GM12878 (cell line): ENCODE data around the gene SFTPB. TPM values are rescaled to one million over a fixed set of nuclear protein-coding genes. Genes with fewer than 3 reads are reported as not detected.

Experiments used
- ATAC-seq: fragments of 200-7000 bp; cut with Tn5 transposase; 3 replicates; pipeline ENCODE4 v1.9.1; 2020; ENCODE audit warnings: mild to moderate bottlenecking, moderate library complexity
- BruUV-seq: library from RNA; stranded (reverse); fragments of 400-500 nt; replicated peaks from 2 replicates; lab custom pipeline; 2021; lab: Mats Ljungman, UMichigan
- CTCF ChIA-PET: fragments of 300-600 bp; sonication (Branson Sonifier 250); formaldehyde crosslinking; extraction: SDS; loops from one replicate; lab custom pipeline; 2021; ENCODE audit warnings: inconsistent platforms; lab: Yijun Ruan, JAX
- POLR2A ChIA-PET: fragments of 350-600 bp; formaldehyde crosslinking; extraction: SDS; loops from one replicate; lab custom pipeline; 2021; ENCODE audit warnings: inconsistent platforms; lab: Charles Lee
- RAD21 ChIA-PET: fragments of 300-600 bp; sonication (Branson Sonifier 250); formaldehyde crosslinking; loops from one replicate; lab custom pipeline; 2023; ENCODE audit warnings: antibody characterized with exemption; ENCODE audit not compliant: unreplicated experiment; lab: Charles Lee
- SMC1A ChIA-PET: fragments of 300-600 bp; sonication (Branson Sonifier 250); formaldehyde crosslinking; loops from one replicate; lab custom pipeline; 2023; ENCODE audit not compliant: unreplicated experiment, uncharacterized antibody; lab: Charles Lee
- DNase-seq: peaks from one replicate; pipeline ENCODE4 v3.0.0-alpha.2; 2011; ENCODE audit warnings: low read depth, low spot score
- FAIRE-seq: peaks from 3 replicates; lab custom pipeline; 2011; peaks lifted over from hg19 to GRCh38; lab: Jason Lieb, UNC
- H2AFZ ChIP-seq: 2 replicates; pipeline ENCODE4 v1.6.0; 2011; ENCODE audit warnings: low read depth, low read length, control low read depth; ENCODE audit not compliant: control insufficient read depth
- H3K27ac ChIP-seq: 2 replicates; pipeline ENCODE4 v1.5.1; 2011; ENCODE audit warnings: control low read depth; ENCODE audit not compliant: control insufficient read depth, insufficient read depth
- H3K27me3 ChIP-seq, 2 experiments: replicated peaks in 1 of 2; 2 replicates each; pipeline versions ENCODE4 v1.6.0 to v1.6.1; 2011; ENCODE audit warnings: low read length in 1 of 2; ENCODE audit not compliant: control insufficient read depth in 2 of 2, insufficient read depth in 2 of 2
- H3K36me3 ChIP-seq, 2 experiments: 2 replicates each; pipeline ENCODE4 v1.5.1; 2011; ENCODE audit warnings: low read length in 1 of 2; ENCODE audit not compliant: control insufficient read depth in 2 of 2, insufficient read depth in 2 of 2
- H3K4me1 ChIP-seq: 2 replicates; pipeline ENCODE4 v1.6.1; 2011; ENCODE audit warnings: mild to moderate bottlenecking, low read length, moderate library complexity, mixed read lengths; ENCODE audit not compliant: control insufficient read depth, insufficient read depth
- H3K4me2 ChIP-seq: 2 replicates; pipeline ENCODE4 v1.6.0; 2011; ENCODE audit warnings: control low read depth; ENCODE audit not compliant: control insufficient read depth, insufficient read depth
- H3K4me3 ChIP-seq: fragments of 200-600 bp; sonication (generic); 2 replicates; pipeline ENCODE4 v1.5.1; 2016
- H3K79me2 ChIP-seq: 2 replicates; pipeline ENCODE4 v1.6.0; 2011; ENCODE audit warnings: low read length; ENCODE audit not compliant: control insufficient read depth, insufficient read depth
- H3K9ac ChIP-seq: 2 replicates; pipeline ENCODE4 v1.8.0; 2011; ENCODE audit warnings: low read length, control low read depth, mixed read lengths; ENCODE audit not compliant: control insufficient read depth, insufficient read depth
- H3K9me3 ChIP-seq: replicated peaks from 3 replicates; pipeline ENCODE4 v1.5.1; 2011; ENCODE audit warnings: mild to moderate bottlenecking, low read length; ENCODE audit not compliant: control insufficient read depth, insufficient read depth
- H4K20me1 ChIP-seq: 2 replicates; pipeline ENCODE4 v1.6.0; 2011; ENCODE audit not compliant: control insufficient read depth, insufficient read depth
- BMI1 ChIP-seq: fragments of 450-650 bp; IDR thresholded peaks from 2 replicates; pipeline ENCODE4 v1.6.1; 2016; ENCODE audit warnings: mild to moderate bottlenecking, moderate library complexity, borderline replicate concordance
- E2F4 ChIP-seq: IDR thresholded peaks from 2 replicates; pipeline ENCODE4 v1.6.1; 2012; ENCODE audit warnings: low read depth, low read length, improper control_type of control experiment
- EZH2 ChIP-seq: IDR thresholded peaks from 2 replicates; pipeline ENCODE4 v1.6.1; 2012; ENCODE audit warnings: low read depth, mild to moderate bottlenecking, control low read depth, inconsistent platforms, low read length, borderline replicate concordance; ENCODE audit not compliant: control insufficient read depth
- ZNF687 ChIP-seq: fragments of 450-650 bp; IDR thresholded peaks from 2 replicates; pipeline ENCODE4 v1.6.1; 2017; ENCODE audit warnings: mild to moderate bottlenecking, moderate library complexity
- WGBS: methylation state at CpG from one replicate; pipeline ENCODE4 v1.1.6; 2016; ENCODE audit warnings: low lambda C conversion rate; ENCODE audit not compliant: insufficient replicate concordance, insufficient coverage; ENCODE audit errors: missing lambda C conversion rate; 5-methylcytosine and 5-hydroxymethylcytosine counted together
- in situ Hi-C: fragments of 300-500 bp; cut with MboI; formaldehyde crosslinking; loops from 9 replicates; pipeline ENCODE4 v1.14.3; 2018; ENCODE audit warnings: mixed read lengths
- intact Hi-C: fragments of 100-400 bp; cut with micrococcal nuclease; formaldehyde crosslinking; loops from one replicate; pipeline ENCODE4 v1.14.2; 2022; ENCODE audit not compliant: unreplicated experiment
- polyA plus RNA-seq, 11 experiments: library from polyadenylated mRNA; depleted of rRNA in 4 of 11; unstranded in 6 of 11; stranded (reverse) in 5 of 11; fragments of >200 nt; fragmentation: Nextera tagmentation in 4 of 11; fragmentation: Illumina TruSeq in 1 of 11; extraction: Ambion mirVana in 4 of 11; extraction: Trizol in 1 of 11; gene quantifications; 1 replicate in 1 of 11; 2 replicates in 10 of 11; pipeline versions ENCODE4 v1.2.1 to v1.2.3, GENCODE V29; 2011 to 2016; ENCODE audit warnings: inconsistent platforms in 2 of 11, missing spikeins in 2 of 11, low read depth in 1 of 11
- total RNA-seq, 4 experiments: library from RNA; depleted of rRNA in 3 of 4; stranded (reverse); fragments of >200 nt in 3 of 4; fragmentation: Illumina TruSeq in 1 of 4; extraction: Trizol in 1 of 4; gene quantifications; 2 replicates each; pipeline versions ENCODE4 v1.2.1 to v1.2.3, GENCODE V29; 2013 to 2021

SFTPB gene
- total and polyA plus RNA-seq, 10 of the 15 experiments (the other 5 are each of a cell fraction or from before 2014, with no cell fraction given), result 0.02 to 5.3 TPM; not detected in 8

GRCh38 chr2:85698184-85698879, 30.3 kb upstream of the SFTPB start (continued):
- TF ChIP-seq ZNF687, result no peak
- TF ChIP-seq BMI1, result no peak
- TF ChIP-seq, all 136 proteins: peak for 0

GRCh38 chr2:85697716-85698115, 29.7 kb upstream of the SFTPB start:
- TF ChIP-seq EZH2, result no peak
- no peak for TF ChIP-seq E2F4
- H3K9ac ChIP-seq, result no peak overlapping the region
- no peak overlapping the region for H2AFZ ChIP-seq
- in situ Hi-C loops (no loop called here), intact Hi-C loops (no loop called here)
- H3K27me3 ChIP-seq, result no peaks in the 10 kb centered on the region
- ChIA-PET POLR2A (no interaction called here), CTCF (interaction anchor here (1.0 to 4.3 kb wide), 5 partner anchors 8 to 60 kb away, joined by 3 to 21 read pairs (median 4); no protein-coding TSS in a partner anchor), SMC1A (interaction anchor here (1.5 to 2.3 kb wide), 3 partner anchors 8 to 116 kb away, joined by 5 to 8 read pairs (median 5); no protein-coding TSS in a partner anchor), RAD21 (no interaction called here)
- no peak overlapping the region for H3K4me2 ChIP-seq
- BruUV-seq, result no TSS peak
- no peak for DNase-seq
- 0% methylated on average over 2 of the region's 2 CpGs for WGBS
- H3K36me3 ChIP-seq, result no peaks in the 10 kb centered on the region
- ATAC-seq, result no peak
- no peaks in the 10 kb centered on the region for H3K9me3 ChIP-seq
- no peaks in the 10 kb centered on the region for H4K20me1 ChIP-seq
- no peaks in the 10 kb centered on the region for H3K79me2 ChIP-seq
- FAIRE-seq, result no peak
- no peak overlapping the region for H3K4me3 ChIP-seq
- no peaks in the 10 kb centered on the region for H3K4me1 ChIP-seq
- H3K27ac ChIP-seq, result no peak overlapping the region
